PC-3 (cell line): Measurements from ENCODE around the gene OR5A1. TPM values are rescaled to one million over a fixed set of nuclear protein-coding genes. Genes with fewer than 3 reads are reported as not detected.

ENCODE experiments used
- ATAC-seq: fragments of 200-7000 bp; cut with Tn5 transposase; 2 replicates; pipeline ENCODE4 v1.9.1; 2020; ENCODE audit warnings: mild to moderate bottlenecking, moderate library complexity
- BruUV-seq: library from RNA; stranded (reverse); fragments of 400-500 nt; replicated peaks from 2 replicates; lab custom pipeline; 2021; lab: Mats Ljungman, UMichigan
- CTCF ChIA-PET: fragments of 300-600 bp; sonication (Branson Sonifier 250); formaldehyde crosslinking; loops from one replicate; lab custom pipeline; 2022; ENCODE audit warnings: antibody characterized with exemption; lab: Charles Lee
- POLR2A ChIA-PET: fragments of 300-600 bp; sonication (Branson Sonifier 250); formaldehyde crosslinking; loops from one replicate; lab custom pipeline; 2022; ENCODE audit warnings: antibody characterized with exemption; ENCODE audit not compliant: unreplicated experiment; lab: Charles Lee
- DNase-seq: peaks from one replicate; pipeline ENCODE4 v3.0.0-alpha.2; 2015
- H2AFZ ChIP-seq: fragments of 300-600 bp; sonication (generic); 2 replicates; pipeline ENCODE4 v1.6.0; 2016; ENCODE audit warnings: antibody characterized with exemption, low read length
- H3F3A ChIP-seq: fragments of 300-600 bp; sonication (generic); one replicate; pipeline ENCODE4 v1.6.0; 2017; ENCODE audit warnings: antibody characterized with exemption, low read length, control low read depth, mild to moderate bottlenecking; ENCODE audit not compliant: unreplicated experiment
- H3K27ac ChIP-seq: fragments of 300-600 bp; sonication (generic); 2 replicates; pipeline ENCODE4 v1.5.1; 2016; ENCODE audit warnings: mild to moderate bottlenecking, low read length
- H3K27me3 ChIP-seq: fragments of 300-600 bp; sonication (generic); 2 replicates; pipeline ENCODE4 v1.6.1; 2016; ENCODE audit warnings: low read length, mixed read lengths
- H3K36me3 ChIP-seq: fragments of 300-600 bp; sonication (generic); 2 replicates; pipeline ENCODE4 v1.6.1; 2016; ENCODE audit warnings: low read depth, mixed run types, low read length, mixed read lengths
- H3K4me1 ChIP-seq: fragments of 300-600 bp; sonication (generic); 2 replicates; pipeline ENCODE4 v1.5.1; 2016; ENCODE audit warnings: low read length; ENCODE audit not compliant: insufficient read depth
- H3K4me2 ChIP-seq: fragments of 300-600 bp; sonication (generic); 2 replicates; pipeline ENCODE4 v1.6.0; 2016; ENCODE audit warnings: low read length
- H3K4me3 ChIP-seq: fragments of 300-600 bp; sonication (generic); 2 replicates; pipeline ENCODE4 v1.5.1; 2016; ENCODE audit warnings: mild to moderate bottlenecking, low read length, mixed read lengths
- H3K79me2 ChIP-seq: fragments of 300-600 bp; sonication (generic); 2 replicates; pipeline ENCODE4 v1.6.1; 2017; ENCODE audit warnings: low read length, mixed read lengths
- H3K9ac ChIP-seq: fragments of 300-600 bp; sonication (generic); 2 replicates; pipeline ENCODE4 v1.6.0; 2016; ENCODE audit warnings: mild to moderate bottlenecking, low read length
- H3K9me2 ChIP-seq: fragments of 300-600 bp; sonication (generic); replicated peaks from 2 replicates; pipeline ENCODE4 v1.6.1; 2016; ENCODE audit warnings: mixed run types, low read length, mixed read lengths
- H3K9me3 ChIP-seq: fragments of 300-600 bp; sonication (generic); 2 replicates; pipeline ENCODE4 v1.6.1; 2016; ENCODE audit warnings: low read length, mixed read lengths
- H4K20me1 ChIP-seq: fragments of 300-600 bp; sonication (generic); 2 replicates; pipeline ENCODE4 v1.6.1; 2016; ENCODE audit warnings: low read length, mixed read lengths
- CTCF ChIP-seq: fragments of 300-600 bp; sonication (generic); conservative IDR thresholded peaks from 2 replicates; pipeline ENCODE4 v1.5.1; 2017; ENCODE audit warnings: antibody characterized with exemption, low read depth, mild to moderate bottlenecking, low read length
- EZH2 ChIP-seq: fragments of 300-600 bp; sonication (generic); IDR thresholded peaks from one replicate; pipeline ENCODE4 v1.6.1; 2017; ENCODE audit warnings: antibody characterized with exemption, mild to moderate bottlenecking, low read length; ENCODE audit not compliant: unreplicated experiment
- EZH2phosphoT487 ChIP-seq: fragments of 300-600 bp; sonication (generic); IDR thresholded peaks from 2 replicates; pipeline ENCODE4 v1.6.1; 2018; ENCODE audit warnings: mild to moderate bottlenecking, antibody characterized with exemption, low read length, borderline replicate concordance
- intact Hi-C: fragments of 100-400 bp; cut with micrococcal nuclease; formaldehyde crosslinking; loops from 2 replicates; pipeline ENCODE4 v1.9.0; 2023
- total RNA-seq: library from RNA; depleted of rRNA; stranded (reverse); fragments of >200 nt; gene quantifications from 2 replicates; pipeline ENCODE4 v1.2.3, GENCODE V29; 2014

Gene OR5A1
- total RNA-seq, 1 experiment from 2014 or later, result not detected

DNA sequence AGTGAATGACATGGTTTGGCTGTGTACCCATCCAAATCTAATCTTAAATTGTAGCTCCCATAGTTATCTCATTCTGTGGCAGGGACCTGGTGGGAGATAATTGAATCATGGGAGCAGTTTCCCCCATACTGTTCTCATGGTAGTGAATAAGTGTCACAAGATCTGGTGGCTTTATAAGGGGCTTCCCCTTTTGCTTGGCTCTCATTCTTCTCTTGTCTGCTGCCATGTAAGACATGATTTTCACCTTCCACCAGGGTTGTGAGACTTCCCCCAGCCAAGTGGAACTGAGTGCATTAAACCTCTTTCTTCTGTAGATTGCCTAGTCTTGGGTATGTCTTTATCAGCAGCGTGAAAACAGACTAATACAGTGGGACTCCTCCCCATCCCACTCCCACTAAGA, 21.2 kb upstream of the OR5A1 start:
- H3K9me2 ChIP-seq, result no peaks in the 10 kb centered on the region
- peaks cover 11% of the 10 kb centered on the region for H3K9me3 ChIP-seq
- TF ChIP-seq CTCF, result no peak
- no peak for TF ChIP-seq EZH2
- no peak for TF ChIP-seq EZH2phosphoT487
- H3K4me2 ChIP-seq, result no peak overlapping the region
- no peaks in the 10 kb centered on the region for H4K20me1 ChIP-seq
- peaks cover 47% of the 10 kb centered on the region for H3K27me3 ChIP-seq
- ATAC-seq (no peak), DNase-seq (no peak)
- no peaks in the 10 kb centered on the region for H3K4me1 ChIP-seq
- H3K27ac ChIP-seq, result no peak overlapping the region
- H3F3A ChIP-seq, result no peaks in the 10 kb centered on the region
- CTCF ChIA-PET, result no interaction called here
- POLR2A ChIA-PET, result no interaction called here
- H3K4me3 ChIP-seq, result no peak overlapping the region
- H3K36me3 ChIP-seq, result no peaks in the 10 kb centered on the region
- no peak overlapping the region for H2AFZ ChIP-seq
- H3K9ac ChIP-seq, result no peak overlapping the region
- no peaks in the 10 kb centered on the region for H3K79me2 ChIP-seq
- no TSS peak for BruUV-seq
- intact Hi-C loops, result no loop called here

DNA sequence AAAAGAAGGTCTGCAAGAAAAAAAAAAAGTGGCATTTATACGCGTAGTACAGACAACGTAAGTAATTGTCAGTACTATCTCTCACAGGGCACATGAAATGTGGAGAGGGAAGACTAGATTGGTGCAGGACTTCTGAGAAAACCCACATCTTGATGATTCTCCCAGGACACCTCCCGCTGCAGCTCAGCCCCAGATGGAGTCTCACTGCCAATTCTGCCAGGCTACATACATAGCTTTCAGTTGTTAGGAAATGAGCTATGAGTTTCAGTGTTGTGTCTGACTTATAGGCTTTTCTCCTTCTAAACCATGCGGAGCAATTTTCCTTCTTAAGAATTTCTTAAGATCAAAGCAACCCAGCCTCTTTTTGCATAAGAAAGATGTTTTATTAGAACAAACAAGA, 19.7 kb upstream of the OR5A1 start:
- H3K4me3 ChIP-seq, result no peak overlapping the region
- H3K4me1 ChIP-seq, result no peaks in the 10 kb centered on the region
- TF ChIP-seq CTCF, result no peak
- TF ChIP-seq EZH2phosphoT487, result no peak
- TF ChIP-seq EZH2, result no peak
- no peak for ATAC-seq
- no peaks in the 10 kb centered on the region for H3F3A ChIP-seq
- H4K20me1 ChIP-seq, result no peaks in the 10 kb centered on the region
- CTCF ChIA-PET, result no interaction called here
- H3K9me2 ChIP-seq, result no peaks in the 10 kb centered on the region
- H2AFZ ChIP-seq, result no peak overlapping the region
- no peak overlapping the region for H3K9ac ChIP-seq
- POLR2A ChIA-PET, result no interaction called here
- intact Hi-C loops, result no loop called here
- H3K9me3 ChIP-seq, result 0 out of 2 replicates have a peak, but pooled peaks cover under 1% of the 10 kb centered on the region
- H3K79me2 ChIP-seq, result no peaks in the 10 kb centered on the region
- no peak for DNase-seq
- H3K4me2 ChIP-seq, result no peak overlapping the region
- no TSS peak for BruUV-seq
- H3K27ac ChIP-seq, result no peak overlapping the region
- peaks cover 56% of the 10 kb centered on the region for H3K27me3 ChIP-seq
- no peaks in the 10 kb centered on the region for H3K36me3 ChIP-seq

DNA sequence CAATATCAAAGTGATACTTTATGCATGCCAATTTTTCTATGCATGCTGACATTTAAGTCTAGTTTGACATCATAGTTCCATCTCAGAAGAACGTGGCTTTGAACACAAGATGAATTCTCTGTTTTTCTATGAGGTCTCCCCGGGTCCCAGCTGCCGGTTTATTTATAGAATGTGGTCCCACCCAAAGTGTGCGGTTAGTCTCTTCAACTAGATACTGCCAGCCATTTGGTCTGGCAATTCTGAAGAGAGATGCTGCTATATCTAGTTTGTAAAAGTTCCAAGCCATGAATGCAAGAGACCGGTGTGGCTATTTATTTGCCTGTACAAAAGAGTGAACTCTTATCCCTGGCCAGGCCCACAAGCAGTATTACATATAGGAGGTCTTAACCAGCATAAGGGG, 19.2 kb upstream of the OR5A1 start:
- no peak for TF ChIP-seq EZH2phosphoT487
- Histone ChIP-seq H3K9me2 (no peaks in the 10 kb centered on the region), H3K27ac (no peak overlapping the region), H3K4me2 (no peak overlapping the region), H3K4me3 (no peak overlapping the region), H3F3A (no peaks in the 10 kb centered on the region), H3K9ac (no peak overlapping the region), H4K20me1 (no peaks in the 10 kb centered on the region), H3K79me2 (no peaks in the 10 kb centered on the region), H3K36me3 (no peaks in the 10 kb centered on the region), H3K27me3 (peaks cover 60% of the 10 kb centered on the region), H2AFZ (no peak overlapping the region), H3K4me1 (no peaks in the 10 kb centered on the region), H3K9me3 (no peaks in the 10 kb centered on the region)
- intact Hi-C loops, result no loop called here
- DNase-seq (no peak), ATAC-seq (no peak)
- no TSS peak for BruUV-seq
- ChIA-PET CTCF (no interaction called here), POLR2A (no interaction called here)
